ENCODE results near the gene SERPINI1.

Gene SERPINI1

DNA sequence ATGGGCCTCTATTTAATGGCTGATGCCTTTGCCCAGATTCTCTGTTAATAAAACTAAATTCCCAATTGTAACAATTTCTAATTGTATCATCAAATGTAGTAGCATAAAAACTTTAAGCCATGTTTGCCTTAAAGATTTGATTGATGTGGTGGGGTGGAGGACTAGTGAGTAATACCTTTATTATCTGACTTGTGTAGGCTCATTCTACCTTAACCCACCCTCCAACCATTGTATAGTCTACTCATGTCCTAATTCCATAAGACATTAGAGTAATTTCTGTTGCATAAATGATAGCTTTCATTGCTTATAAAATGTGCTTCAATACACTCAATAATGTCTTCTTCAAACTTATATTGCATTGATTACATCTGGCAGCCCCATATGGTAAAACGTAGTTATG is 25.8 kb downstream of the SERPINI1 start:
- peaks cover 0 to 2% of the 10 kb centered on the region in 2 donors for H3K9me3 ChIP-seq (ENCODE audit: control insufficient read depth in 1 of 2, low read length in 2 of 2)
- no peak overlapping the region for H3K4me3 ChIP-seq (ENCODE audit: low read depth in 1 of 2, low read length in 2 of 2)
- H3K27ac ChIP-seq (ENCODE audit: low read length) = no peak overlapping the region
- H3K4me1 ChIP-seq (ENCODE audit: control insufficient read depth in 1 of 2, insufficient read depth in 2 of 2, low read length in 2 of 2) = no peaks in the 10 kb centered on the region
- no peaks in the 10 kb centered on the region for H3K36me3 ChIP-seq (ENCODE audit: control insufficient read depth in 1 of 2, insufficient read depth in 2 of 2, low read length in 2 of 2)
- H3K27me3 ChIP-seq (ENCODE audit: low read depth, low read length) = no peaks in the 10 kb centered on the region

DNA sequence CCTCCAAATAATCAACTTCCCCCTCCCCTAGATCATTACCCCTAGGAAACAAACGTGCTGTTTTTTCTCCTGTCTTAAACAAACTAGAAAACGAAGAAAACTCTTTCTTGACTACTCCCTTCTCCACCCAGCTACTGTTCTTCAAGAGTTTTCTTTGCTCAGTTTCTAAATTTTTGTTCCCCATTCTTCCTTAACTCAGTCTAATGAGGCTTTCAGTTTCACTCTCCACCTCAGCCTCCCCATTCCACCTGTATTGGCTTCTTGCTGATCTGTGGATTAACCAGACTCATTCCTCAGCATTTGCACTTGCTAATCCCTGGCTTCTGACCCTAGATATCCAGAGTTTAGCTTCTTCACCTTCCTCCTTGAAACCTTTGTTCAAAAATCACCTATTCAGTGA is 26.8 kb downstream of the SERPINI1 start:
- no peaks in the 10 kb centered on the region for H3K27me3 ChIP-seq (ENCODE audit: low read depth, low read length)
- H3K4me1 ChIP-seq (ENCODE audit: control insufficient read depth in 1 of 2, insufficient read depth in 2 of 2, low read length in 2 of 2) = no peaks in the 10 kb centered on the region
- H3K36me3 ChIP-seq (ENCODE audit: control insufficient read depth in 1 of 2, insufficient read depth in 2 of 2, low read length in 2 of 2) = no peaks in the 10 kb centered on the region
- peaks cover 0 to 2% of the 10 kb centered on the region in 2 donors for H3K9me3 ChIP-seq (ENCODE audit: control insufficient read depth in 1 of 2, low read length in 2 of 2)
- H3K4me3 ChIP-seq (ENCODE audit: low read depth in 1 of 2, low read length in 2 of 2) = no peak overlapping the region
- H3K27ac ChIP-seq (ENCODE audit: low read length) = no peak overlapping the region

DNA sequence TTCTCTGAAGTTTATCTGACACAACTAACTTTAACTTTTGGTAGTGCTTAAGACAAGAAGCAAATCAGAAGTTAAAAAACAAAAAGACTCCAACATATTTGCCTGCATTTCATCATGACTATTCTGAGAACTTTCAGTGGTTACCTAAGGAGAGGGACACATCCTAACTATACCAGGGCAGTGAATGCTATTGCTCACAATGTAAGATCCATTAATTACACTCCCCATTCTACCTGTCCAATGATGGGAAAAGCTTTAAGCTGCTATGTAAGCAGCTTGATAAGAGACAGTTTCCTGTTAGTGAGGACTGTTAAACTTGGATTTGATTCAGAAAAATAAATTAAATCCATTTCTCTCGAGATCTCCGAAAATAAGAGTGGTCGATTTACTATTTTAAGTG is 37.5 kb downstream of the SERPINI1 start:
- Histone ChIP-seq H3K9me3 (ENCODE audit: control insufficient read depth in 1 of 2, low read length in 2 of 2) (peaks cover 0 to 3% of the 10 kb centered on the region in 2 donors), H3K36me3 (ENCODE audit: control insufficient read depth in 1 of 2, insufficient read depth in 2 of 2, low read length in 2 of 2) (no peaks in the 10 kb centered on the region), H3K4me3 (ENCODE audit: low read depth in 1 of 2, low read length in 2 of 2) (no peak overlapping the region), H3K27ac (ENCODE audit: low read length) (no peak overlapping the region), H3K4me1 (ENCODE audit: control insufficient read depth in 1 of 2, insufficient read depth in 2 of 2, low read length in 2 of 2) (peaks cover 0 to 4% of the 10 kb centered on the region in 2 donors), H3K27me3 (ENCODE audit: low read depth, low read length) (no peaks in the 10 kb centered on the region)

DNA sequence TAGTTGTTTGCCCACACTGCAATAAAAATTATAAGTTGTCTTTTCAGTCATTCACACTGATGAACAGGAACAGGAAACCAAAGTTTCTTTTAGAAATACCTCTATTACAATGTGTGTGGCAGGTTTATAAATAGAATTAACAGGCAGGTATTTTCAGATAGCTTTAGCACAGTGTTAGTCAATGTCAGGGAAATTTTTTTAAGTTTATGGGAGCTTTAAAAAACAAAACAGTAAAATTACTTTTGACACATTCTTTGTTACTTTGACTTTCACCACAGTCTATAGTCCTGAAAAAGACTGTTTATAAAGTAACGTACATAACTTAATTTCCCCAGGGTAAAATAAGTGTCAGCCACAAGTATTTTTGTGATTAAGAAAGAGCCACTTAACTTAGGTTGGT is 38.1 kb downstream of the SERPINI1 start:
- Histone ChIP-seq H3K4me3 (ENCODE audit: low read depth in 1 of 2, low read length in 2 of 2) (no peak overlapping the region), H3K36me3 (ENCODE audit: control insufficient read depth in 1 of 2, insufficient read depth in 2 of 2, low read length in 2 of 2) (no peaks in the 10 kb centered on the region), H3K9me3 (ENCODE audit: control insufficient read depth in 1 of 2, low read length in 2 of 2) (peaks cover 0 to 3% of the 10 kb centered on the region in 2 donors), H3K27ac (ENCODE audit: low read length) (no peak overlapping the region), H3K27me3 (ENCODE audit: low read depth, low read length) (no peaks in the 10 kb centered on the region), H3K4me1 (ENCODE audit: control insufficient read depth in 1 of 2, insufficient read depth in 2 of 2, low read length in 2 of 2) (peaks cover 0 to 4% of the 10 kb centered on the region in 2 donors)

DNA sequence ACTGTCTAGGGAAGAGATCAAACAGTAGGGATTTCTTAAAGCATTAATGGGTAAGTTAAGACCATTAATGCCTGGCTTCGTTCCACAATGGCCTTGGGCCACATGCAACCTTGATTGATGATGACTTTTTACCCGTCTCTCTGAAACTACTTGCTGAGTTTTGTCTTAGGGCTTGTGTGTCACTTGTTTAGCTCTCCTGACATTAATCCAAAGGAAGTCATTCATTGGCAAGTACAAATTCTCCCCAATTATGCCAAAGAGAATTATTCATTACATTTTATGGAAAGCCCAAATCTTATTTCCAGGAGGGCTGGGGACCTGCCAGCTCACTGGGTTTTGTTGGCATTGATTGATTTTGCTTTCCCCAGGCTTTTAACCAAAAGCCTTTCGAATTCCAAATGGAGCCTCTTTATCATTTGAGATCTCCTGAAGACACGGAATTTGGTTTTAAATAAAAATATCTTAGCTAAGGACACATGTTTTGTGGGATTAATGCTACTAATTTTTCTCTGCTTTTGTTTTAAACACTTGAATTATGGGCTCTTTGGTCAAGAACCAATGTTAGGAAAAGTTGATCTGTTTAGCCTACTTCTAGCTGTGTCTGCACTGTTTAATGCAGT is 40.7 kb downstream of the SERPINI1 start:
- H3K4me1 ChIP-seq (ENCODE audit: control insufficient read depth in 1 of 2, insufficient read depth in 2 of 2, low read length in 2 of 2) = peaks cover 0 to 4% of the 10 kb centered on the region in 2 donors
- no peak overlapping the region for H3K27ac ChIP-seq (ENCODE audit: low read length)
- H3K36me3 ChIP-seq (ENCODE audit: control insufficient read depth in 1 of 2, insufficient read depth in 2 of 2, low read length in 2 of 2) = no peaks in the 10 kb centered on the region
- no peak overlapping the region for H3K4me3 ChIP-seq (ENCODE audit: low read depth in 1 of 2, low read length in 2 of 2)
- H3K9me3 ChIP-seq (ENCODE audit: control insufficient read depth in 1 of 2, low read length in 2 of 2) = peaks cover 0 to 3% of the 10 kb centered on the region in 2 donors
- H3K27me3 ChIP-seq (ENCODE audit: low read depth, low read length) = no peaks in the 10 kb centered on the region

DNA sequence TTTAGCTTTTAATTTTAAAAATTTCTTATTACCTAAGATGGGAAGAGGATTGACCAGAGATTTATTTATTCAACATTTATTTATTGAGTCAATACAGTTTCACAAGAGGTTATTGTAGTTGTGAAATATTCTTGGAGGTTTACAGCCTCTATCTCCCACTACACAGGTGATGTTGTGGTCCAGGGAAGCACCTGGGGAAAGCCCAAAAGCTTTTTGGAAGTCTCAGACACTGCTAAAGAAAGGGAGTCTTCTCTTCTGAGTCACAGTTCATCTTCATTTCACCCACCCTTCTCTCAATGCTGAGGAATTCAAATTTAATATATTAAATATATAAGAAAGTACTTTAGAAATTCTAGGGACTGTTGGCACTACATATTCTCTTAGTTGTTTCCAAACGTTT is 41.8 kb downstream of the SERPINI1 start:
- no peak overlapping the region for H3K27ac ChIP-seq (ENCODE audit: low read length)

DNA sequence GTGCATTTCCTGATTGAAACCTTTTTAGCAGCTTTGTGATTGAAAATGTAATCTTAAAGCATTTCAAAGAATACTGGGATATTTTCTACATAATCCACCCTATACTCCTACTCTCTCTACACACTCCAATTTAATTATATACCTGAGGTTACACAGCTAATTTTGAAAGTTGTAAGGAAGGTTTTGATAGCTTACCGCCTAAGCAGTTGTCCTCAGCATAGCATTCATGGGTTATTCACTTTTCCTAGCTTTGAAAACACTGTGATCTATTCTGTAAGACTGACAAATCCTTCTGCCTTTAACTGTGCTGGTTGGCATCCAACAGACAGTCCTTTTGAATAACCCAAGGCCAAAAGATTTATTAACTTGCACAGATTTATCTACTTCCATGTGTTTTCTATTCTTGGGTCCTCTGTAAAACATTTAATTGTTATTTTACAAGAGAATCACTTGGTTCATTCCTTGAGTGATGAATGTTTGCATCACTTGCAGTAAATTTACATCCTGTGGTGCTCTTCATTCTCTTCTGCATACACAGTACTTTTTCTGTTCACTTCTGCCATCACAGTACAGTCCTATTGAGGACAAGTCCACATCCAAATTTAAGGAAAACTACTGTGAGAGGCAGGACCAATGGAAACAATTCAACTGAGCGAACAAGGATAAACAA is 44.8 kb downstream of the SERPINI1 start:
- Histone ChIP-seq H3K4me1 (ENCODE audit: control insufficient read depth in 1 of 2, insufficient read depth in 2 of 2, low read length in 2 of 2) (peaks cover 0 to 4% of the 10 kb centered on the region in 2 donors), H3K9me3 (ENCODE audit: control insufficient read depth in 1 of 2, low read length in 2 of 2) (peaks cover 0 to 3% of the 10 kb centered on the region in 2 donors), H3K4me3 (ENCODE audit: low read depth in 1 of 2, low read length in 2 of 2) (no peak overlapping the region), H3K36me3 (ENCODE audit: control insufficient read depth in 1 of 2, insufficient read depth in 2 of 2, low read length in 2 of 2) (no peaks in the 10 kb centered on the region), H3K27me3 (ENCODE audit: low read depth, low read length) (no peaks in the 10 kb centered on the region), H3K27ac (ENCODE audit: low read length) (no peak overlapping the region)

More for the DNA sequence above, 41.8 kb downstream of the SERPINI1 start:
- Histone ChIP-seq H3K4me3 (ENCODE audit: low read depth in 1 of 2, low read length in 2 of 2) (no peak overlapping the region), H3K4me1 (ENCODE audit: control insufficient read depth in 1 of 2, insufficient read depth in 2 of 2, low read length in 2 of 2) (peaks cover 0 to 4% of the 10 kb centered on the region in 2 donors), H3K36me3 (ENCODE audit: control insufficient read depth in 1 of 2, insufficient read depth in 2 of 2, low read length in 2 of 2) (no peaks in the 10 kb centered on the region), H3K9me3 (ENCODE audit: control insufficient read depth in 1 of 2, low read length in 2 of 2) (peaks cover 0 to 3% of the 10 kb centered on the region in 2 donors), H3K27me3 (ENCODE audit: low read depth, low read length) (no peaks in the 10 kb centered on the region)

DNA sequence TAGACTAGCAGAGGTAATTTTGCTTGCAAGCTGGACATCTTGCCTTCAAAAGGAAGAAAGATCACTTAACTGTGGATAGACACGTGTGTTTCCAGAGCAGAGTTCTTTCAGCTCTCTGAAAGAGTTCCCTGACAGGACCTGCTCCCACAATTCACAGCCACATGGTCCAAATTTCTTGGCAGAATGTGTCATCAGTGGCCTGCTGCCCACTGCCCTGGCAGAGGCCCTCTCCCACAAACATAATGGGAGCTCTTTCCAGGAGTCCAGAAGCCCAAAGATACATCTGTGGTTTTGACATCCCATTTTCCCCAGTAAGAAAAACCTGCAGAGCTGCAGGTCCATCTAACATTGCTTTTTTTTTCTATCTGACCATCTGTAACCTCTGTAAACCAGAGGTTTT is 48.3 kb downstream of the SERPINI1 start:
- Histone ChIP-seq H3K27ac (ENCODE audit: low read length) (no peak overlapping the region), H3K4me1 (ENCODE audit: control insufficient read depth in 1 of 2, insufficient read depth in 2 of 2, low read length in 2 of 2) (no peaks in the 10 kb centered on the region), H3K36me3 (ENCODE audit: control insufficient read depth in 1 of 2, insufficient read depth in 2 of 2, low read length in 2 of 2) (no peaks in the 10 kb centered on the region), H3K27me3 (ENCODE audit: low read depth, low read length) (no peaks in the 10 kb centered on the region), H3K4me3 (ENCODE audit: low read depth in 1 of 2, low read length in 2 of 2) (no peak overlapping the region), H3K9me3 (ENCODE audit: control insufficient read depth in 1 of 2, low read length in 2 of 2) (no peaks in the 10 kb centered on the region)

DNA sequence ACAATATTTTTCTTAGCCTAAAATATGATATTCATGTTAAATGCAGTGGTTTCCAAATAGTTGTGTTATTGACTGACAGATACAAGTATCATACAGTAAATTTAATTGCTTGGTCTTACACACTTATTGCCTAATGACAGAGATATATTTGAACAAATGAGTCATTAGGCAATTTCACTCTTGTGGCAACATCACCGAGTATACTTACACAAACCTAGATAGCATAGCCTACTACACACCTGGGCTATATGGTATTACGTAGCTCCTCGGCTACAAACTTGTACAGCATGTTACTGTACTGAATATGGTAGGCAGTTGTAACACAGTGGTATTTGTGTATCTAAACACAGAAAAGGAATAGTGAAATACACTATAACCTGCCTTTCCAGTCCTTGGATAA is 50.3 kb downstream of the SERPINI1 start:
- Histone ChIP-seq H3K9me3 (ENCODE audit: control insufficient read depth in 1 of 2, low read length in 2 of 2) (no peaks in the 10 kb centered on the region), H3K36me3 (ENCODE audit: control insufficient read depth in 1 of 2, insufficient read depth in 2 of 2, low read length in 2 of 2) (no peaks in the 10 kb centered on the region), H3K4me1 (ENCODE audit: control insufficient read depth in 1 of 2, insufficient read depth in 2 of 2, low read length in 2 of 2) (no peaks in the 10 kb centered on the region), H3K27me3 (ENCODE audit: low read depth, low read length) (no peaks in the 10 kb centered on the region), H3K27ac (ENCODE audit: low read length) (no peak overlapping the region), H3K4me3 (ENCODE audit: low read depth in 1 of 2, low read length in 2 of 2) (no peak overlapping the region)

DNA sequence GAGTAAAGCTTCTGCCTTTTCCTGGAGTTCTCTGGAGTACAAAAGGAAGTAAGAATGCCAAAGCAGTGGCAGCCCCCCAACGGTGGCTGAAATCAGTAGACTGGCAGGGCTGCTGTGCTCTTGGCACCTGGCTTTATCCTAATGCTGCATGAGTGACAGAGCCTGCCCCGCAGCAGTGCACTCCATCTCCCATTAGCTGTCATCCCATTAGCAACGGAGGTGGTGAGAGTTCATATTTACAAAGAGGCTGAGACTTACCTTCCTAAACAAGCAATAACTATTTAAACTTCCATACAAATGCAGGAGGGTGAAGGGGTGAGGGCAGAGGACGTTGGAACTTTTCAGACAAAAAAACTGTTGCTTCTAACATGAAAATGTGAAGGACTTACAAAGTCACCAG is 51.9 kb downstream of the SERPINI1 start:
- no peak overlapping the region for H3K27ac ChIP-seq (ENCODE audit: low read length)
- H3K36me3 ChIP-seq (ENCODE audit: control insufficient read depth in 1 of 2, insufficient read depth in 2 of 2, low read length in 2 of 2) = no peaks in the 10 kb centered on the region
- H3K4me3 ChIP-seq (ENCODE audit: low read depth in 1 of 2, low read length in 2 of 2) = no peak overlapping the region
- H3K4me1 ChIP-seq (ENCODE audit: control insufficient read depth in 1 of 2, insufficient read depth in 2 of 2, low read length in 2 of 2) = no peaks in the 10 kb centered on the region
- H3K9me3 ChIP-seq (ENCODE audit: control insufficient read depth in 1 of 2, low read length in 2 of 2) = no peaks in the 10 kb centered on the region
- H3K27me3 ChIP-seq (ENCODE audit: low read depth, low read length) = no peaks in the 10 kb centered on the region

DNA sequence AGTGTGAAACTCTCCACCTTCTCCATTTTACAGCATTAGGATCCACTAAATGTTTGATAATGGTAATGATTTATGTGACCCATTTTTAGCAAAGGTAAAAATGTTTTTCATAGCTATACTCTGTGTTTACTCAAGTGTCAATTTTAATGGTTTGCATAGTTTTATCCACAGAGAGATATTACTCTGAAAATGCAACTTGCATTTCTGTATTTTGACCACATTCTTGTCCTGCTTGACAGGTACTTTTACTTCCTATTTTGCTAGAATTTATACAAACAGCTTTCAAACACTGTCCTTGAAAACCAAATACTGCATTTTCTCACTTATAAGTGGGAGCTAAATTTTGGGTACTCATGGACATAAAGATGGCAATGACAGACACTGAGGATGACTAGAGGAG is 62.9 kb downstream of the SERPINI1 start:
- no peaks in the 10 kb centered on the region for H3K27me3 ChIP-seq (ENCODE audit: low read depth, low read length)
- no peaks in the 10 kb centered on the region for H3K9me3 ChIP-seq (ENCODE audit: control insufficient read depth in 1 of 2, low read length in 2 of 2)
- no peak overlapping the region for H3K4me3 ChIP-seq (ENCODE audit: low read depth in 1 of 2, low read length in 2 of 2)
- H3K4me1 ChIP-seq (ENCODE audit: control insufficient read depth in 1 of 2, insufficient read depth in 2 of 2, low read length in 2 of 2) = no peaks in the 10 kb centered on the region
- no peak overlapping the region for H3K27ac ChIP-seq (ENCODE audit: low read length)
- H3K36me3 ChIP-seq (ENCODE audit: control insufficient read depth in 1 of 2, insufficient read depth in 2 of 2, low read length in 2 of 2) = no peaks in the 10 kb centered on the region

DNA sequence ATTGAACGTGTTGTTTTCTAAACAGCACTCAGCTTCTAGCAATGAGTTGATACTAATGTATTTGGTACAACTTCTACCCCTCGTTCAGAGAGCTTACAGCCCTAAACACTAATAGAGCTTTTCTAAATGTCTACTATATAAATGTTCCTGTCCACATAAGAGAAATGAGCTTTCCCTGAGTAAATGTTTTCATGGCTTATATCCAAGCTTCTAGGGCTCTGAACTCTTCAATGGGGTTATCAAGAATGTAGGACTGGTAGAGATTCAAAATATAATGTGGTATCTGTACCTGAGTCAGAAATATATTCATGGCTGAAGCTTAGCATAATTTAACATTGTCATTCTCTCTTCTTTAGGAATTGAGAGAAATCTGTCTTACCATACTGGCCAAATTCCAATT is 73.4 kb downstream of the SERPINI1 start:
- no peaks in the 10 kb centered on the region for H3K27me3 ChIP-seq (ENCODE audit: low read depth, low read length)
- no peaks in the 10 kb centered on the region for H3K36me3 ChIP-seq (ENCODE audit: control insufficient read depth in 1 of 2, insufficient read depth in 2 of 2, low read length in 2 of 2)
- no peaks in the 10 kb centered on the region for H3K9me3 ChIP-seq (ENCODE audit: control insufficient read depth in 1 of 2, low read length in 2 of 2)
- H3K4me3 ChIP-seq (ENCODE audit: low read depth in 1 of 2, low read length in 2 of 2) = no peak overlapping the region
- H3K4me1 ChIP-seq (ENCODE audit: control insufficient read depth in 1 of 2, insufficient read depth in 2 of 2, low read length in 2 of 2) = peaks cover 0 to 6% of the 10 kb centered on the region in 2 donors
- H3K27ac ChIP-seq (ENCODE audit: low read length) = no peak overlapping the region

Measured in muscle layer of duodenum (tissue), 2 donors.